NCI-H2107 (cell line): ENCODE results near the gene XPC.

Experiments used
- DNase-seq: peaks from one replicate; lab custom pipeline; 2025; lab: John Stamatoyannopoulos, UW

The XPC gene

DNA sequence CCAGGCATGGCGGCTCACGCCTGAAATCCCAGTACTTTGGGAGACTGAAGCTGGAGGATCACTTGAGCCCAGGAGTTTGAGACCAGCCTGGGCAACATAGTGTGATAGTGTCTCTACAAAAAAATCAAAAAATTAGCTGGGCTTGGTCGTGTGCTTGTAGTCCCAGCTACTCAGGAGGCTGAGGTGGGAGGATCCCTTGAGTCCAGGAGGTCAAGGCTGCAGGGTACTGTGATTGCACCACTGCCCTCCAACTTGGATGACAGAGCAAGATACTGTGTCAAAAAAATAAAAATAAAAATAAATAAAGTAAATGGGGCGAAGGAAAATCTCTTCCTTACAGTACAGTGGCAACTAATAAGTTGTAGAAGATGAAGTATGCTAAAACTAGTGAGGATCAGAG, 29.8 kb upstream of the XPC start:
- DNase-seq = no peak

DNA sequence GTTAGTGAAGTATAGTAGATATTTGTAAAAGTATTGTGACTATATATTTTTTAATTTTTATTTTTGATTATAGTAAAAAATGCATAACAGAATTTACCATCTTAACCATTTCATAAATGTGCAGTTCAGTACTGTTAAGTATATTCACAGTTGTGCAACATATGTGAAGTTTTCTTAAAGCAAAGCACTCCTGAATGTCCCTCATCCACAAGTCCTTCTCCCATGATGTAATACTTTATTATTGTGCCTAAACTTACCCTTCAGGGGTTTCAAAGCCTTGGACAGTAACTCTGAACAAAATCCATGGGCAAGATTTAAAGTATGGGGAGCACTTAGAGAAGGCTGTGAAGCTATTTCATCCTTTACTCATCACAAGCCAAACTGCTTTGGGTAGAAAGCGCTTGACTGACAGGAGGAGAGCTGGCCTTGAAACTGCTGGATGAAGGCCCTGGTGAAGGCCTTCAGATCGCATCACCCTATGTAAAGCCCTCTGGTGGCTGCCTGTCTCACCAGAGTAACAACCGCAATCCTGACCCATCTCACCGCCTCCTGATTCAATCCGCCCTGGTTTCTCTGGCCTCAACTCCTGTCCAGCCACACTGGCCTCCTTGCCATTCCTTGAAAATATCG, 28.3 kb upstream of the XPC start:
- no peak for DNase-seq

DNA sequence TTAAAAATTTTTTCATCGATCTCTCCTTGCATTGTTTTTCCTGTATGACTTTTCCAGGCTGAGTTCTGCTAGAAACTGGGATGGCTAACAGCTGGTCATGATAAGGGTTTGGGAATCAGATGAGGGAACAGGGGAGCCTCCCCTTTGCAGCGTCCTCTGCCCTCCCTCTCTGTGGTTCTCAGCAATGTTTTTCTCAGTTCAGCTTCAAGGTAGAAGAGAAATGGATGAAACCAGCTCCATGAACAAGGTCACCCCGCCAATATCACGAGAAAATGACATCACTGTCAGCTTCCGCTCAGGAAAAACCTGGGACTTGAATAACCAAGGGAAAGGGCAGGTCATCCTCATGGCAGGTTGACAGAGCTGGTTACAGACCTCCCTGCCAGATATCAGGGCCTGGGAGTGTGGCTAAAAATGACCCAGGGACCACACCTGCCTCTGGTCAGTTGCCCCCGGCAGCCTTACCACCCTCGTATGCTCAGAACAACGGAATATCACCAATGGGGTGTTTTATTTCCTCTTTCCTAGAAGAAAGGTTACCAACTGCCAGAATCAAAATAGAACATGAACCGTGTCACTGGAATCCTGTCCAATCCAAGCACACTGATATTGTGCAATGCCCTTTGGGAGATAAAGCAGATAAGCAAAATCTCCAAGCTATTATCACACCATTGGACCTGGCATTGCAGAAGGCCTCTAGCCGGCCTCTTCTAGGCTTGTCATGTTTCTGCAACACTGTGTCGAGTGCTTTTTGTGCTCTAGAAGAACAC, 26.3 kb upstream of the XPC start:
- DNase-seq = no peak

DNA sequence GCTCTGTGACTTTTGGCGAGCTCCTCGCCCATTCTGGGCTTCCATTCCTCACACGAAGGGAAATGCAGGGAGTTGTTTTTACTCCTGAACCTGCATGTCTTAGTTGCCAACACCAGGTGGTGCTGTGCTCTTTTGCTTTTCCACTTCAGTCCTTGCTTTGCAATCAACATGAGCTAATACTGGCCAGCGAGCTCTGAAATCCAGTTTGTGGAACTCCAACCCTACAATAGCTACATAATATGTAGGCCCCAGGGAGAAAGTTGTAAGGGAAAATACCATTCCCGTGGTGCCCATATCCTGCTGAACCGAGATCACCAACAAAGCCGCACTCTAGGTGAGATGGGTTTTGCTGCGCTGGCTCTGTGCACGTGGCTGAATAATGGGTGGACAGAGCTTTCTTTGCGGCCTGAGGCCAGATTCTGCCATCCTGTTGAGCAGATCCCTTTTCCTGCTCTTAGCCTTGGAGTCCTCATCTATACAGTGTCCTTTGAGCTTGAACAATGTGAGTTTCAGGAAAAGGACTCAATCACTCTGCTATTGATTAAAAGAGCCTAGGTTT, 25.2 kb upstream of the XPC start:
- no peak for DNase-seq

DNA sequence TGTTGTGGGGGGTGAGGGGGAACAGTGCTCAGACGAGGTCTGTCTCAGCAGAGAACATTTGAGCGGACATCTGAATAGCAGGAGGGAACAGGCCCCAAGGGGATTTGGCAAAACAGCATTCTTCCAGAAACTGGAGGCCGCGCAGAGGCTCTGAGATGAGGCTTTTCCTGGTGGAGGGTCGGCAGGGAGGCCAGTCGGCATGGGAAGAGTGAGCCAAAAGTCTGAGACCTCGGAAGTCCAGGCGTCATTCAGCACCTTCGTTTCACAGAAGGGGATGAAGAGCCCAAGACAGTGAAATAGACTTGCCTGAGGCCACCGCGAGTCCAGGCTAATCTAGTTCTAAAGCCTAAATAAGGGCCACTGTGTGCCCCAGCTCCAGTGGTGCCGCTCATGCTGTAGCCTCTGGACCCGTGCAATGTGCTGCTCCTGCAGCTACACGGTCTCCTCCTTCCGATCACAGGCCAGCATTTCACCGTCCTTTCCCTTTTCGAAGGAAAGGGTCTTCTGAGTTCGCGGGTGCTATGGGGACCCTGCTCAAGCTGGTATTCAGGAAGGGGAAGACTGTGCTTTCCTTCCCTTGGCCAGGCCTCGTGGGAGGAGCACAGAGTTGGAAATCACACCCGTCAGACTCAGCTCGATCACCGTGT, 24.6 kb upstream of the XPC start:
- DNase-seq = no peak

DNA sequence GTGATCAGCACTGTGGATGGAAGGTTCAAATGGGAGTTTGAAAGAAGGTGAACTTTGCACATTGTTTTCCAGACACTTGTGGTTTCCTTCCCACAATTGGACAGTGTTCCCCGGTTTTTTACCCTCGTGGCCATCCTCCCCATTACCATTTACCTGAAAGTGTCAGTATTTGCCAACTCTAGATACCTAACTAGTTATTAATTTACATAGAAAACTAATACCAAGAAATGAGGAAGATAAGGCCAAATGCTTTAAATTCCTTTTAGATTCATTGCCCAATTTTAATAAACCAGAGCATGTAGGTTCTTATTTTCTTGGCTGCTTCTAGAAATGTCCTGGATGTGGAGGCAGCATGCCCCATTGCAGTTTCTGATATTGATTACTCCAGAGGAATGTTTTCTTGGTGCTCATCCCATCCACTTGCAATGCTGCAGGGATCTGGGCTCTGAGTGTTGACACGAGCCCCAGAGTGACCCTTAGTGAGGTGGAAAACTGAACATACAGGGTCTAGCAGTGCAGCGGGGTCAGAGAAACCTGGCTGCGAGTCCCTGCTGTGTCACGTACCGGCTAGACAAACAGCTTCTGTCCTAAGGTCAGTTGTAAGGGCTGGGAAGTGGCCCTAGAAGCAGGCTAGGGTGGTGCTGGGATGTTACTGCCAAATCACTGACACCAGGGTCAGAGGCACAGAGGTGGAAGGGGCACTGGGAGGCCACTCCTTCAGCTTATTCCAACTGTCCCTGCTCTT, 23.7 kb upstream of the XPC start:
- no peak for DNase-seq

DNA sequence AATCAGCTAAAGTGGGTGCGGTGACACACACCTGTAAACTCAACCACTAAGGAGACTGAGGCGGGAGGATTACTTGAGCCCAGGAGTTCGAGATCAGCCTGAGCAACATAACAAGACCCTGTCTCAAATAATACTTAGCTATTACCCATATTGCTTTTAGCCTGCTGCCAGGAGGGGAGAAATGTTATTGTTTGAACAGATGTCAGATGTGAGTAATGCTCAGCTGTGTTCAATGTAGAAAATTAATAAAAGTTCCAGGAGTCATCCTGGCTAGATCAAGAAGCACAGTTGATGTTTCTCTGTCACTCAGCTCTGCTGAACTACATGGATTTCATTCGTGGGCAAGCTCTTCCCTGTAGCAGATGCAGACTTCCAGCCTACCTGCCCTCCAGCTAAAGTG, 22.4 kb upstream of the XPC start:
- DNase-seq = no peak

DNA sequence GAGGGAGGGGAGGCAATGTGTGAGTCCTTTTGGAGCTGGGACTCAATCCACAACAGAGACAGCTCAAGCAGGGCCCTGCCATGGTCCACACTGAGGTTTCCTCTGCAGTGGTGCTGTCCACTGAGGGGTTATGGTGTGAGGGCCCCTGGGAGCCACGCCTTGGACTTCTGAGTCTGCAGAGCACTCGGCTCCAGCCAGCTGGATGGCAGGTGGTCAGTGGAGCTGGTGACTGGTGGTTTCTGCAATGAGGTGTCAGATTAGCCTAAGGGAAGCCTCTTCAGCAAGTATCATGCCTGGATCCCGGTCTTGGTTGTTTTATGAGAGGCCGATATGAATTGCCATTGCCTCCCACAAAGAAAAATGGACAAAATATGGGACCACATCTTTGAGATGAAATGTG, 21.9 kb upstream of the XPC start:
- no peak for DNase-seq

DNA sequence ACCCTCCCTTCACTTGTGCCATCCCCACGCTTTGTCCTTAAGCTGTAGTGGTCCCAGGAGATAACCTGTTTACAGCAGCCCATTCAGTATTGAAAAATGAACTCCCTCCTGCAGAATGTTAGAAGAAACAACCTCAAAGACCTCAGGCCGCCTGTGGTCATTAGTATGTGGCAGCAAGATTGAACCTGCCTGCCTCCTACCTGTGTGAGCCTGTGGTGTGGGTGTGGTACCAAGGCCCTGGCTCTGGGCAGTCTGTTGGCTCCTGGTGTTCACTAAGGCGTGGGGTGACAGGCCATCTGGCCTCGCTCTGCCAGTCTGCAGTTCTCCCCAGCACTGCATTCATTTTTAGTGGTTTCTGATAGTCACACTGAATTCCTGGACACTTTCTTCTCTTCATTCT, 21.2 kb upstream of the XPC start:
- DNase-seq = no peak

DNA sequence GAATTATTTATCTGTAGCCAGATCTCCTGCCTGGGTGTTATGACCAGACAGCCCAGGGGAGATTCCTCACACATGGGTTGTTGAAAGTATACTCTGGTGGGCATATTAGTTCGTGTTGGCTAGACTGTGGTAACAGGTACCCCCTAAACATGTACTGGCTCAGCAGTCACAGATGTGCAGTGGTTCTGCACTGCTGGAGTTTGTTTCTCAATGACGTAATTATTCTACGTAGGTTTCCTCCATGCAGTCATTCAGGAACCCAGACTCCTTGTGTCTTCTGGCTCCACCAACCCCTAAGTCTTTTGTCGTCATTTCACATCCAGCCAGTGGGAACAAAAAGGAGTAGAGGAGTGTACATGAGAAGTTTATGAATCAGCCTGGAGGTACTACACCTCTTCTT, 16.5 kb upstream of the XPC start:
- no peak for DNase-seq

DNA sequence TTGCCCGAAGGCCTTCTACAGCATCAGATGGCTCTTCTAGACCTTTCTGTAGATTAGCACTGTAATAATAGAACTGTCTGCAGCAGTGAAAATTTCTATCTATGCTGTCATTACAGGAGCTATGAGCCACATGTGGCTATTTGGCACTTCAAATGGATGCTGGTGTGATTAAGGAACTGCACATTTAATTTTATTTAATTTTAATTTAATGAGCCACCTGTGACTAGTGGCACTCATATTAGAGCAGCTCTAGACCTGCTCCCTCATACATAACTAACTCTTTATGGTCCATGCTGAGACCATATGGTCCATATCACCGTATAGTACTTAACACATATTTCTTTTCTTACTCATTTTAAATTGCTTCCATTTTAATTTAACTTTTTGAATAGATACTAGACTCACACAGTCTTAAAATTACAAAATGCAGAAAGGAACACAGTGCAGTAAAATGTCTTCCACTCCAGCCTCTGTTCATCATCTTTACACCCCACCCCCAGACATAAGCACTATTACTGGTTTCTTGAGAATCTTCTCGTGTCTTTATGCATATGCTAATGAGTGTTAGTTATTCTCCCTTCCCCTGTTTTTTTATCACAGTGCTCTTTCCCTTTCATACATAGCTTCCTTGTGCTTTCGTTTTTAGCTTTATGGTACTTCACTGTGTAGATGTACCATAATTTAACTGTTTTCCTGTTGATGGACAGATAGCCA, 9.8 kb upstream of the XPC start:
- no peak for DNase-seq

DNA sequence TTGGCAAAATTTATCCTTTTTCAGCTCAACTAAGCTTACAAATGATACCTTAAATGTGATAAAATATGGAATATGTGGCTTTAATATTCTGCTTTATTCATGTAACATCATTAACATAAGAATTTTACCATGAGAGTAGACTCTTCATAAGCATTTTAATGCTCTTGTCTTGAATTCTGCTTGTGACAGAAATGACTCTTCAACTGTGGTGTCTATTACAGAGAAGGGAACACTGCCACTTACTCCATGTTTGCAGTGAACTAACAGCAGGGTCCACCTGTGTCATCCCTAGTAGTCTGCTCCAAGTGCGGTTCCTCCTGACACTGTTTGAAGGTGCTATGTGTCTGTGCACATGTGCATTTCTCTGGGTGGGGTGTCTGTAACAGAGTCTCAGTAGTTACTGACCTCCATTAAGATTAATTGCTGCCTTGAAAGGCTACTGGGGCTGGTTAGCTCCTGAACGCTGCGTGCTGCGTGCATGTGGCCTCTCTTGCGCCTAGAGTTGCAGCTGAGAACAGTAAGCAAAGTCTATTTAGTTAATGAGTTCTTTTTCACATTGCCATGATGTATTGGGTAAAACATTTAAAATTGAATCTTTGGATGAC, 8.6 kb upstream of the XPC start:
- DNase-seq = no peak

DNA sequence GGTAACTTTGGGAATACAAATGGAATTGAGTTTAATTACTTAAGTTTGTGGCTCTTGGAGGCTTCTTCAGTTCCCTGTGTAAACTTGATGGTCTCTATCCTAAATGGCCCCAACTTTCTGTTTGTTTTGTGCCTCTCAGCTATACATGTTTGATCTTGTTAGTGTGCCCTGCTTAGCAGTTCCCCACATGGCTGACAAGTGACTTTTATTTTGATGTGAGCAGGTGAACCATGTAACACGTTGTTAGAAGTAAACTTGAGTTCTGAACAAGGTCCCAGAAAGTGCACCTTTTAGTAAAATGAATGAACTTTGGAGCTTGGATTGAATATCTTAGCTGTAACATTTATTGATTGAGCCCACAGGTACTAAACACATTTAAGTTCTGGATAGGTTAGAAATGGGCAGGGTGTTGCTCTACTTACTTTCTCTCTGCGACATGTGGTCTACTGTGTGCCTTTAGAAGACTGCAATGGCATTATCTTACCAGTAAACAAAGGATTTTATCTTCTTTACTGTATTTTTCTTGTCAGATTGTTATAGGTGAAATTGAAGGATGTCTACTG, 4.7 kb upstream of the XPC start:
- DNase-seq = no peak

DNA sequence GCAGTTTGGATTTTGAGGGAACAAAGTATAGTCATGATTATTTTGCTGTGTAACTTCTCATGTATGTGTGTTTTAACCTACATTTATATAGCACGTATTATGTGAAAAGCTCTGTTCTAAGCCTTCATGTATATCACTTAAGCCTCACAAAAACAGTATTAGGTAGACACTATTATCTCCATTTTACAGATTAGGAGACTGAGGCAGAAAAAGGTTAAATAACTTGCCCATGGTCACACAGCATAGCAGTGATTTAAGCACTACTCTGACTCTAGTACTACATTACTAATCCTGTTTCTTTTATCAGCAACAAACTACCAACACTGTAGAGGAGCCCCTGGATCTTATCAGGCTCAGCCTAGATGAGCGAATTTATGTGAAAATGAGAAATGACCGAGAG, 2.9 kb upstream of the XPC start:
- DNase-seq = no peak

DNA sequence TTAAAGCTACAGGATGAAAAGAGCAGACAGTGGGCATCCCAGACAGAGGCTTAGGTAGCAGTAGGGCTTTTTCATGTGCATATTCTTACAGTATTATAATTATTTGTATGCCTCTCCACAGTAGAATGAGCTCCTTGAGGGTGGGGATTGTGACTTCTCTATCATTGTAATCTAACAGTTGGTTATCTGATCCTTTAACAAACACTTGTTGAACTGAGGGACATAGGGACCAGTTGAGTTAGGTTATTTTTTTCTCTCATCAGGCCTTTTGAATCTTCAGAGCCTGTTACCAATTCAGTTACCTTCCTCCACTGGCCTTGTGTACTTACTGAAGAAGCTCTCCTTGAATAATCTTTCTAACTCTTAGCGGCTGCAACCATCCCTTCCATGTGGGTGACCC, 1.4 kb upstream of the XPC start:
- DNase-seq = no peak

DNA sequence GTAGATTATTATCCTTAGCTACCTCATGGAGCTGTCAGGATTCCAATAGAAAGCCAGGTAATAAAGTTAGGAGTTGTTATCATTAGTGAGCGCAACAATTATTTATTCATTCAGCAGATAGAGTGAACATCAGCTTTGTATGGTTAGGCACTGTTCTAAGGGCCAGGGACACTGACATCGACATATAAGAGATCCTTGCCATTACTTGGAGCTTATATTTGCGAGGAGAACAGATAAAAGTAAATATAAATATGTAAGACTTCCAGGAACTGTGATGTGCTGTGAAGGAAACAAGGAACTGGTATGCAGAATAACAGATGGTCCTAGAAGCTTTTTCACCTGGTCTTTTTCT, 689 bp upstream of the XPC start:
- DNase-seq = no peak

DNA sequence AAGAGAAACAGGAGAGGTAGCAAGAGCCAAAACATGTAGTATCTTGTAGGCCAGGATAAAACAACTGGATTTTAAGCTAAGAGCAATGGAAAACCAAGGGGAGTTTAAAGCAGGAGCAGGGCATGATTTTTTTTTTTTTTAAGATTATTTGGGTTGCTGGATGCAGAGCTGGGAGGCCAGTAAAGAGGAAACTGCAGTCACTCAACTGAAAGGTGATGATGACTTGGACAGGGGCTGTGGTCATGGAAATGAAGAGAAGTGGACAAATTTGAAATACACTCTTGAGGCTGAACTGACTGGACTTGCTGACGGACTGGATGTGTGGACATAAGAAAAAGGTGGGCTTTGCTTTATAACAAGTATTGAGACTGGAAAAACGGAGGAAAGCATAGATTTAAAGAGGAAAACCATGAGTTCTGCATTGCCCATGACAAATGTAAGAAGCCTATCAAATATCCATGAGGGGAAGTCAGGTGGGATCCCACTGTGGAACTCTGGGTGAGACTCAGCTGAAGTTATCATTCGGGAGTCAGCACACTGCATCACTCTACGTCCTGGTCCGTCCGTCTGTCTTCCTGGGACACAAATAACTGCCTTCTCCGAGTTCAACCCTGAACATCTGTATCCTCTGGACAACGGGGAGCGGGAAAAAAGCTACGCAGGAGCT, 688 bp downstream of the XPC start:
- DNase-seq = no peak

DNA sequence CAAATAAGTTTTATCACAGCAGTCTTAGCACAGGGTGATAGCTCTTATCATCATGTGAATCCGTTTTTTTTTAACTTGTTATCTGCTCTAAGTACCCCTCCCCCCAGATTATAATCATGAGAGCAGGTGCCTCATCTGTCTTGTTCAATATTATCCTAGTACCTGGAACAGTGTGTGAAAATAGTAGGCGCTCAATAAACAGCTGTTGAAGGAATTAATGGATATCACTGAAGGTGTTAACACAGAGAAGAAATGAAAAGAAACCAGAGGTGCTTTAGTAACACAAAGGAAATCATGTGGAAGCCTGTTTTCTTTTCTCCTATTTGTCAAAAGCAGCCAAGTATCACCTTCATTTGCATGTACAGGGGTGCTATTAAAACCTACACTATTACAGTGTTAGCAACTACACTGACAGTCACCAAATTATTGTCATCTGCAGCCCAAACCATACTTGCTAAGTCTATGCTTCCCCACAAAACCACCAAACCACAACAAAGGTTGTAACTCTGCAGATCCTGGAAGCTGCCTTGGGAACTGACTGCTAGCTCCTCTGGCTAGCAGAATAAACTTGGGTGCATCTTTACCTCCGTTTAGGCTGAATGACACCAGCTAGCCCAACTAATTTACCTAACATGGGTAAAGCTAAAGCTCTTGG, 2.9 kb downstream of the XPC start:
- DNase-seq = no peak

DNA sequence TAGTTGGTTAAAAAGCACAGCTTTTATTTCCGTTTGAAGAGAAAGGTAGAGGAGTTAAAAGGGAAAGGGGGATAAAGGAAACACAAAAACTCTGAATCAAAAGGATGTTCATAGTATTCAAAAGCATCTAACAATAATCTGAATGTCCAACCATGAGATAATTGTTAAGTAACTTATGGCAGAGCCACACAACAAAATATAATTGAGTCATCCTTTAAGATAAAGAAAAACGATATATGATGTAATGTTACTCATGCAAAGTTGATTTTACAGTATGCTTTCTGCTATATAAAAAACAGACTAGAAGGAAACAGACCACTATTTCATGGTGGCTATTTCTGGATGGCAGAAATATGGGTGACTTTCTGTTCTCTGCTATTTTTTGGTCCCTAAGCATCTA, 3.9 kb downstream of the XPC start:
- DNase-seq = no peak

DNA sequence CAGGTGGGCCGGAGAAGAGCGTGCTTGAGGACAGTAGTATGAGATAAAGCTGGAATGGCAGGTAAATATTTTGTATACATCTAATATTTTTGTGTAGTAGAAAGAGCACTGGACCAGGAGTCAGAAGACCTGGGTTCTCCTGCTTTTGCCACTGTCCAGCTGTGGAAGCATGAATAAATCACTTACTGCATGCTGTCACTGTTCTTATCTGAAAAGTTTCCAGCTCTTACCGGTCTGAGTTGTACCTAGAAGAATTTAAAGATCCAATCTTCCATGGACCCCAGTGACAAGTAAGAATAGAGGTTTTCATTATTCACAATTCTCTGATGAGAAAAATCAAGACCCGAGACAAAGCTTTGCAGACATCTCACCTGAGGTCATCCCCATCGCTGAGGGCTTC, 5.9 kb downstream of the XPC start:
- DNase-seq = no peak
